Thyroid gland (tissue), 4 donors: ENCODE results near the gene RPP14.

Source experiments
- CTCF ChIP-seq, 6 experiments: fragments of 200-600 bp in 3 of 6; fragments of 450-650 bp in 3 of 6; sonication (generic) in 3 of 6; IDR thresholded peaks; one replicate each; pipeline ENCODE4 v1.5.1; 2016 to 2019; ENCODE audit warnings: antibody characterized with exemption in 6 of 6, mild to moderate bottlenecking in 2 of 6, inconsistent platforms in 1 of 6, moderate library complexity in 1 of 6
- POLR2A ChIP-seq, 2 donors: fragments of 450-650 bp; IDR thresholded peaks; one replicate each; pipeline ENCODE4 v1.6.1; 2017; ENCODE audit warnings: antibody characterized with exemption in 2 of 2, mild to moderate bottlenecking in 2 of 2, moderate library complexity in 1 of 2

- TF ChIP-seq CTCF (IDR thresholded peaks at IDR 0.05) (no peak), POLR2A (IDR thresholded peaks at IDR 0.05) (no peak)
These were observed 51.4 kb downstream of the RPP14 start for GRCh38 chr3:58357402-58357801.
